Heart left ventricle (tissue), 16 donors: ENCODE results near the gene NUF2. TPM values are rescaled to one million over a fixed set of nuclear protein-coding genes. Genes with fewer than 3 reads are reported as not detected.

ENCODE experiments used
- ATAC-seq, 4 donors: fragments of 200-7000 bp; cut with Tn5 transposase; one replicate each; pipeline ENCODE4 v1.9.1; 2020 to 2022; ENCODE audit warnings: moderate library complexity in 4 of 4, mild to moderate bottlenecking in 3 of 4, moderate number of reproducible peaks in 1 of 4
- DNase-seq, 5 donors: peaks; one replicate each; pipeline ENCODE4 v3.0.0-alpha.2; 2020
- H3K27ac ChIP-seq, 12 donors: fragments of 200-600 bp; sonication (generic) in 4 of 12; one replicate each; pipeline versions ENCODE4 v1.5.0 to v1.8.0; 2016 to 2022; ENCODE audit warnings: mild to moderate bottlenecking in 2 of 12
- H3K27me3 ChIP-seq, 9 donors: fragments of 200-600 bp; sonication (generic) in 2 of 9; one replicate each; pipeline versions ENCODE4 v1.5.1 to v1.8.0; 2016 to 2022; ENCODE audit warnings: mild to moderate bottlenecking in 3 of 9
- H3K36me3 ChIP-seq, 9 donors: fragments of 200-600 bp; sonication (generic) in 2 of 9; one replicate each; pipeline versions ENCODE4 v1.5.0 to v1.8.0; 2018 to 2022; ENCODE audit warnings: mild to moderate bottlenecking in 2 of 9
- H3K4me1 ChIP-seq, 12 donors: fragments of 200-600 bp; sonication (generic) in 4 of 12; one replicate each; pipeline versions ENCODE4 v1.5.0 to v1.8.0; 2016 to 2022; ENCODE audit warnings: mild to moderate bottlenecking in 3 of 12
- H3K4me3 ChIP-seq, 12 donors: fragments of 200-600 bp; sonication (generic) in 4 of 12; one replicate each; pipeline versions ENCODE4 v1.5.0 to v1.8.0; 2017 to 2022; ENCODE audit warnings: mild to moderate bottlenecking in 9 of 12, moderate library complexity in 4 of 12
- H3K9me3 ChIP-seq, 12 donors: fragments of 200-600 bp; sonication (generic) in 4 of 12; one replicate each; pipeline versions ENCODE4 v1.5.0 to v1.8.0; 2016 to 2022; ENCODE audit warnings: mild to moderate bottlenecking in 1 of 12
- POLR2A ChIP-seq, 2 donors: fragments of 450-650 bp; IDR thresholded peaks; one replicate each; pipeline ENCODE4 v1.6.1; 2017; ENCODE audit warnings: antibody characterized with exemption in 2 of 2, mild to moderate bottlenecking in 2 of 2, moderate library complexity in 2 of 2
- WGBS, 4 donors: extraction: QIAGEN DNeasy Blood & Tissue Kit in 2 of 4; methylation state at CpG; one replicate each; pipeline versions ENCODE4 v1.1.5 to v1.1.7; 2013 to 2018; 5-methylcytosine and 5-hydroxymethylcytosine counted together
- intact Hi-C, 10 donors: fragments of 100-400 bp; cut with DNase I; formaldehyde crosslinking; loops; one replicate each; pipeline versions ENCODE4 v1.11.1 to v1.14.2; 2022
- long read RNA-seq, 3 donors: library from polyadenylated mRNA; unstranded; transcript quantifications; one replicate each; pipeline ENCODE4 v2.0.0, GENCODE V29; 2020 to 2021
- polyA plus RNA-seq, 2 donors: library from polyadenylated mRNA; stranded (reverse); fragments of 200-250 nt; gene quantifications; one replicate each; pipeline ENCODE4 v1.2.3, GENCODE V29; 2013
- total RNA-seq, 9 donors: library from RNA; depleted of rRNA in 2 of 9; stranded (reverse); fragments of >200 nt in 2 of 9; fragmentation: NEBNext Ultra II Directional in 3 of 9; extraction: Animal tissue kit (Norgen Biotek cat#: 25700) in 3 of 9; gene quantifications; one replicate each; pipeline versions ENCODE4 v1.1.0 to v1.2.4, GENCODE V29; 2016 to 2023
- TF ChIP-seq, protein P1 (sequence below), 12 donors: fragments of 200-600 bp; sonication (generic) in 4 of 12; IDR thresholded peaks; one replicate each; pipeline versions ENCODE4 v1.5.0 to v1.8.0; 2018 to 2022; ENCODE audit warnings: antibody characterized with exemption in 12 of 12, mild to moderate bottlenecking in 5 of 12
- donor health status: ischemic (EF 13 %, LVEDD 7.1; RV severe dilation, severe dysfunction).
- donor health status: healthy with polysubstance abuse.
- donor health status: DM: no; HTN: yes; CAD: no.
- donor health status: DM: no; HTN: no; CAD: no.
- donor health status: ischemic (EF 25% LVEDD 6.9; RV normal size, moderate dysfunction).
- donor health status: ischemic (EF 25% LVEDD 5.7; RV mildly dilated, moderate dysfunction).
- donor health status: healthy.
- donor health status: DM: yes; HTN: yes; CAD: no.
- donor health status: ischemic (EF 35%, LVEDD 5.7; RV mildly dilated, moderate dysfunction).
- donor health status: nonischemic (EF 11% LVEDD 7.7; RV severe dilation, severe dysfunction).
- donor health status: DM: yes; HTN: yes; CAD: no.
- donor health status: PGD.
- donor health status: ischemic (EF 29% LVEDD 5.4; RV normal size, mild dysfunction).
- donor health status: nonischemic (EF 23%, LVEDD 6.1; RV moderate dilation, normal function).

NUF2 gene
- total RNA-seq: 1 to 10 TPM in 2 of 9 donors, under 1 TPM in 4, not detected in 3; 0.20 to 3.2 (median 0.71) TPM
- under 1 TPM; 0.18 to 0.23 TPM for polyA plus RNA-seq
- long read RNA-seq, donor 1: 0 reads
- long read RNA-seq, donor 2: 0 reads
- long read RNA-seq, donor 3: 0 reads

DNA sequence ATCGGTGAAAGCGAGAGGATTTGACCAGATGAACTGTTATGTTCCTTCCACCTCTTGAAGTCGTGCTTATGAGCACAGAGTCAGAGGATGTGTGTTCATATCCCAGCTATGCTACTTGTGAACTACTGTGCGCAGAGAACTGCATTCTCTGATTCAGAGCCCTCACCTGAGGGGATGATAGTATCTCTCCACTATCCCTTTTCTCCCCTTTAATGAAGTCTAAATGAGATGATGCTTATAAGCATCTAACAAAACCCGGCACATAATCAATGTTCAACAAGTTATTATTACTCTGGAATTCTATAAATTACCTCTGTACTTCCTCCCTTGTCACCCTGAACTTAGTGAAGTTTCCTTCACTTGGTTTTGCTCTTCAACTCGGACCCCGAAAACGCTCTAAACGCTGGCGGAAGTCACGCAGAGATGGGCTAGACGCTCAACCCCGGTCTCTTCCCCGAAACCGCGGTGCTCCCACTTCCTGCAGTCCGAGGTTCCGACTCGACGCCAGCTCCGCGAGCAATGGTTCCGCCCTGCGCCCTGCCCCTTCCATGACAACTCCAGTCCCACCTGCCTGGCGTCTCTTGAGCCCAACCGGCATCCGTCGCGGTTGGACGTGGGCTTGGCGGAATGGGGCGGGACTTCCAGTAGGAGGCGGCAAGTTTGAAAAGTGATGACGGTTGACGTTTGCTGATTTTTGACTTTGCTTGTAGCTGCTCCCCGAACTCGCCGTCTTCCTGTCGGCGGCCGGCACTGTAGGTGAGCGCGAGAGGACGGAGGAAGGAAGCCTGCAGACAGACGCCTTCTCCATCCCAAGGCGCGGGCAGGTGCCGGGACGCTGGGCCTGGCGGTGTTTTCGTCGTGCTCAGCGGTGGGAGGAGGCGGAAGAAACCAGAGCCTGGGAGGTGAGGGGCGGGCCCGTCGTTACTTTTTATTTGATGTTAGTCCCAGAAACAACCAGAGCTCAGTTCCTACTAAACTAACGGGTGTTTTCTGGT, at the start of gene NUF2:
Gene NUF2 (plus strand): TSS at position 644 of the 995 bp plus-strand sequence. CDS start 4,098 bp downstream, outside the sequence.
- WGBS, 4 donors: 0 to 1% (median 1%) methylated on average over 38 to 58 of the region's 58 CpGs
- intact Hi-C loops: loop anchor here in 1 of 10 donors (5.0 kb wide), 1 partner anchor 454 kb away; no protein-coding TSS in a partner anchor
- peak within 1 kb of the TSS in 11 of 12 donors; percentile 42 to 80 (median 75) for H3K27ac ChIP-seq

DNA sequence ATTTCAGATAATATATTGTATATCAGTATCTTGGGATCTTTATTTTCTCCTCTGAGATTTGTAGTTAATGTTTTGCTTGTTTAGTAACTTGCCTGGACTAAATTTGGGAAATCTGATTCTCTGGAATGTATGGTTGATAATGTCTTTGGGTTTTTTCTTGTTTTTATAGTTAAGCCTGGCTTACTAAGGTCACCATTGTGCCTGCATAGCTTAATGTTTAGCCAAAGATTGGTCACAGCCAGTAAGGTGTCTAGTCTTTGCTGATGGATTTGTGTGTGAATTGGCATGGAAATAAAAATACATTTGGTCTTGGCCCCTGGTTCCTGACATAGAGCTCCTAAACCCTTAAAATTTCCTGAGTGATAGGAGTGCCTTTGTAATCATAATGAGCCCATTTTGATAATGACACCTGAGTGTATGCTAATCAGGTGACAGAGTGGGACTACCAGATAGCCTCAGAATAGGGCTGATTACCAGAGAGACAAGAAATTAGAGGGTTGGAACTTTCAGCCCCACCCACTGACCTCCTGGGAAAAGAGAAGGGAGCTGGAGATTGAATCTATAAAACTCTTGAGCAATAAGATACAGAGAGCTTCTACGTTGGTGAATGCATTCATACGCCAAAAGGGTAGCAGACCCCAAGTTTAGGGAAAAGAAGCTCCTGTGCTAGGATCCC, 47.9 kb upstream of the NUF2 start:
- 90 to 98% (median 93%) methylated on average over 2 of the region's 2 CpGs for WGBS, 4 donors
- H3K4me3 ChIP-seq: no peak overlapping the region
- no peak for ATAC-seq
- no peaks in the 10 kb centered on the region for H3K4me1 ChIP-seq
- no peaks in the 10 kb centered on the region for H3K36me3 ChIP-seq
- no peak for TF ChIP-seq POLR2A (IDR thresholded peaks at IDR 0.05)
- TF ChIP-seq, protein P1, sequence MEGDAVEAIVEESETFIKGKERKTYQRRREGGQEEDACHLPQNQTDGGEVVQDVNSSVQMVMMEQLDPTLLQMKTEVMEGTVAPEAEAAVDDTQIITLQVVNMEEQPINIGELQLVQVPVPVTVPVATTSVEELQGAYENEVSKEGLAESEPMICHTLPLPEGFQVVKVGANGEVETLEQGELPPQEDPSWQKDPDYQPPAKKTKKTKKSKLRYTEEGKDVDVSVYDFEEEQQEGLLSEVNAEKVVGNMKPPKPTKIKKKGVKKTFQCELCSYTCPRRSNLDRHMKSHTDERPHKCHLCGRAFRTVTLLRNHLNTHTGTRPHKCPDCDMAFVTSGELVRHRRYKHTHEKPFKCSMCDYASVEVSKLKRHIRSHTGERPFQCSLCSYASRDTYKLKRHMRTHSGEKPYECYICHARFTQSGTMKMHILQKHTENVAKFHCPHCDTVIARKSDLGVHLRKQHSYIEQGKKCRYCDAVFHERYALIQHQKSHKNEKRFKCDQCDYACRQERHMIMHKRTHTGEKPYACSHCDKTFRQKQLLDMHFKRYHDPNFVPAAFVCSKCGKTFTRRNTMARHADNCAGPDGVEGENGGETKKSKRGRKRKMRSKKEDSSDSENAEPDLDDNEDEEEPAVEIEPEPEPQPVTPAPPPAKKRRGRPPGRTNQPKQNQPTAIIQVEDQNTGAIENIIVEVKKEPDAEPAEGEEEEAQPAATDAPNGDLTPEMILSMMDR (IDR thresholded peaks at IDR 0.05): no peak
- no peaks in the 10 kb centered on the region for H3K27me3 ChIP-seq
- no peak overlapping the region for H3K27ac ChIP-seq
- peaks cover 0 to 19% (median 7%) of the 10 kb centered on the region in 12 donors for H3K9me3 ChIP-seq
- intact Hi-C loops: no loop called here
- no peak for DNase-seq

More for the DNA sequence above, at the start of gene NUF2:
- Histone ChIP-seq H3K4me3 (peak within 1 kb of the TSS; percentile 59 to 85 (median 70)), H3K27me3 (no peaks in the 10 kb centered on the region), H3K9me3 (no peaks in the 10 kb centered on the region), H3K36me3 (peaks cover 0 to 27% (median 13%) of the 10 kb centered on the region in 9 donors), H3K4me1 (peaks cover 0 to 21% (median 15%) of the 10 kb centered on the region in 12 donors)
- ATAC-seq (peak; percentile 99 to 100 (median 100)), DNase-seq (peak; percentile 97 to 99 (median 98))
- TF ChIP-seq POLR2A (IDR thresholded peaks at IDR 0.05): peak in 1 of 2 donors; percentile 44
- TF ChIP-seq, protein P1 (IDR thresholded peaks at IDR 0.05): peak in 3 of 12 donors; percentile 5 to 25 (median 8)

DNA sequence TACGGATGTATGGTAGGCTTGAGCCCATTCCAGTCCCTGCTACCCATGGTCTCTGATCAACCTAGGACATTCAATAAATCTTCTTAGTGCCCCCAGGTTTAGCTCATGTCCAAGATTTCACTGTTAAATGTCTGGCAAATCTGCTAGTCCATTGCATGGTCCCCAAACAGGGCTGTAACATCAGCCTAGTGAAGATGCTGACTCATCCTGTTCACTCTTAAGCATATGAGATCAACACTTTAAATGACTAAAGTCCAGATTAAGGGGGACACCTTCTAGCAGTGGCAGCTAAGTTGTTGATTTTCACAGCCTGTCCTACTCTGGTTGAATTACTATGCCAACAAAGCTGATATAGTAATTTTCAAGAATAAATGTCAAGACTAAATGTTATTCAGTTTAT, 46.5 kb upstream of the NUF2 start:
- Histone ChIP-seq H3K9me3 (peaks cover 0 to 32% (median 11%) of the 10 kb centered on the region in 12 donors), H3K27ac (no peak overlapping the region), H3K36me3 (no peaks in the 10 kb centered on the region), H3K4me1 (no peaks in the 10 kb centered on the region), H3K4me3 (no peak overlapping the region), H3K27me3 (no peaks in the 10 kb centered on the region)
- DNase-seq (no peak), ATAC-seq (no peak)
- 93 to 100% (median 100%) methylated on average over 1 of the region's 1 CpG for WGBS, 4 donors
- TF ChIP-seq, protein P1 (IDR thresholded peaks at IDR 0.05): no peak
- TF ChIP-seq POLR2A (IDR thresholded peaks at IDR 0.05): no peak
- intact Hi-C loops: no loop called here
